Activated CD4-positive, CD25-positive, alpha-beta regulatory T cell treated with anti-CD3 and anti-CD28 coated beads, Interleukin-2, amount 50 U/mL, for 24 hours (primary cell): ENCODE data around the gene APOL3.
"Not testable (repeated sequence)": the region's sequence is repeated elsewhere in the genome, so short reads cannot be mapped to it uniquely, and the experiment has no call there.

Experiments used
- ATAC-seq, 2 donors: fragments of 150-1000 bp; cut with Tn5 transposase; one replicate each; pipeline ENCODE4 v1.10.0; 2021; ENCODE audit warnings: mild to moderate bottlenecking in 1 of 2, moderate library complexity in 1 of 2

The APOL3 gene

DNA sequence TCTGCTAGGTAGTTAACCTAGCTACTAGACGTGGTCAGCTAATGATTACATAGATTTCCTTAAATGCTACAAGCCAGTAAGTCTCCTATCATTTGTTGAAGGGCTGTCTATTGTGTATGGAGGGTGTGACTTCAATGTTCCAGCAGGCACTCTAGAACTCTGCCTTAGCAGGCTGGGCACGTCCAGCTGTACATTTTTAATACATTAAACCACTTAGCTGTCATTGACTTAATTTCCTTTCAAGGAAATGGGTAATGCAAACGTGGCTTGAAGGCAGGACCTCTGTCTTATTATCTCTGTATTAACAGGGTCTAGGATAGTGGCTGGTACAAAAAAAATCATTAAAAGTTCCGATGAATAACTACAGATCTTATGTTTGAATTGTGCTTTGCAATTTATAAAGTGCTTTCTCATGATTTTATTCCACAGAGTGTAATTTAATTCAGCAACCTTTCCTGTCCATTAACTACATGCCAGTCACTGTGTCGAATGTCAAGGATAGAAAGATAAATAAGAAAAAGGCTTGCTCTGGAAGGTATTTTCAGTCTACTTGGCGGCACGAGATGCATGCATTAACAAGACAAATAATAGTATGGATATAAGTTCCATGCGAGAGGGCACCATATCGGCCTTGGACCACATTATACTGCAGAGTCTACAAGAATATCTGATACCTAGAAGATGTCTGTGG is 60.3 kb downstream of the APOL3 start:
- ATAC-seq, result no peak

- not testable (repeated sequence) for ATAC-seq
These were observed 61.0 kb downstream of the APOL3 start for GRCh38 chr22:36099561-36099960.

DNA sequence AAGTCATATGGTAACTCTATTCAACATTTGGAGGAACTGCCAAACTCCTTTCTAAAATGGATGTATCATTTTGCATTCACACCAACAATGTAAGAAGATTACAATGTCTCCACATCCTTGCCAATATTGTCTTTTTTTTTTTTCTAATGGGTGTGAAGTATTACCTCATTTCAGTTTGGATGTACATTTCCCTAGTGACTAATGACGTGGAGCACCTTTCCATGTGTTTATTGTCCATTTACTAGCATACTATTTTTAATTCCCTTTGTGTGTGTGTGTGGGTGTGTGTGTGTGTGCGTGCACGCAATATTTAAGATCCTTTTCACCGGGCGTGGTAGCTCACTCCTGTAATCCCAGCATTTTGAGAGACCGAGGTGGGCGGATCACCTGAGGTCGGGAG is 62.7 kb downstream of the APOL3 start:
- ATAC-seq, result no peak

DNA sequence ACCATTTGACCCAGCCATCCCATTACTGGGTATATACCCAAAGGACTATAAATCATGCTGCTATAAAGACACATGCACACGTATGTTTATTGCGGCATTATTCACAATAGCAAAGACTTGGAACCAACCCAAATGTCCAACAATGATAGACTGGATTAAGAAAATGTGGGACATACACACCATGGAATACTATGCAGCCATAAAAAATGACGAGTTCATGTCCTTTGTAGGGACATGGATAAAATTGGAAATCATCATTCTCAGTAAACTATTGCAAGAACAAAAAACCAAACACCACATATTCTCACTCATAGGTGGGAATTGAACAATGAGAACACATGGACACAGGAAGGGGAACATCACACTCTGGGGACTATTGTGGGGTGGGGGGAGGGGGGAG is 69.8 kb downstream of the APOL3 start:
- ATAC-seq, result not testable (repeated sequence)
